Measurements from ENCODE around the gene SDK2.

The SDK2 gene

DNA sequence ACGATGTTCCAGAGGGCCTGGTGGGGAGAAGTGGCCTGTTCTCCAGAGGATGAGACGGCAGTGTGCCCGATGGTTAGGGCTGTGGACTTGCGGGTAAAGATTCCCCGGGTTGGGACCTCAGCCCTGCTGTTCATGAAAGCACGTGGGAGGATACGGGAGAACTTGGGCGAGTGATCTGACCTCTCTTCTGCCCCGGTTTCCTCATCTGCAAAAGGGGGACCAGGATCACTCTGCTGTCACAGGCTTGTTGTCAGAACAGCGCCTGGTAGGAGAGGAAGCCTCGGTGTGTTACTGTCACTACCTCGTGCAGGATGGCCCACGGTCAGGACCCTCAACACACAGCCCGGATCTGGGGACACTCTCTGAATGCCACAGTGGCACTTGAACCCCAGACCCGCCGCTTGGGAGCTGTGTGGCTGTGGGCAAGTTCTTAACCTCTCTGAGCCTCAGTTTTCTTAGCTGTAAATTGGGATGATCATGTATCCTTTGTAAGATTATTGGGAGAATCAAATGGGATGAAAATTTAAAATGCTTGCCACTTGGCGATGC is 246.9 kb downstream of the SDK2 start:
- DNase-seq (ENCODE audit: low read depth in 1 of 2, low spot score in 1 of 2): no peak

DNA sequence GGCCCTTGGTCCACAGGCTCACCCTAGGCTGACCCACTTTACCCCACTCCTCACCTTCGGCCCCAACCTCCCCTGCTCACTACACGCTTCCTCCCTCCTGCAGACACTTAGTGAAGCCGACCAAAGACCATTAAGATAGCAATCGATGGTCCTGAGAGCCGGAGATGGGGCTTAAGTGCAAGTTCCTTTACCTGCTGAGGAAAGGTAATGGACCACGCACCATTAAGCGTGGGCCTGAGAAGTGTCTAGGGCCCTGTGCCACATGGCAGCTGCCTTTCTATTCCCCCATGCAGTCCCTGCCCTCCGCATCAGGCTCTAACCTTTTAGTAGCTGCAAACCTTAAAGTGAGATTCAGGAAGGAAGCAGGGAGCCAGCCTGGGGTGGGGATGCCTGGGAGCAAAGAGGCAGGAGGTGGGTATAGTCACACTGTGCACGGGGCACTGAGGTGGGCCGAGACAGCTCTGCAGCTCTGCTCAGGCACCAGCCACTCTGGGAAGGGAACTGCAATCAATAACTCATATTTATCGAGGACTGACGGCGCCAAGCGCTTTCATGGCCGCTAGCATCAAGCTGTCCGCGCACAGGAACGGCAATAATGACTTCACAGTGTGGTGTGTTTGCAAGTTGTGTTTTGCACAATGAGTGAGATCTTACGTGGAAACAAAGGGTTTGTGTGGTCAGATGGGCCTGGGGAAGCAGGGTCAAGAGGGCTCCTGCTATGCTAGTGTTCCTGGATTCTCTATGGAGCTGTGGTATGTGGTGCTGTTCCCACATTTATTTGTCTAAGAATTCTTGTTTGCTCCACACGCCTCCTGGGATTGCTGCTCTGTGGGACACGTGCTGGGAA is 247.6 kb downstream of the SDK2 start:
- no peak for DNase-seq (ENCODE audit: low read depth in 1 of 2, low spot score in 1 of 2)

DNA sequence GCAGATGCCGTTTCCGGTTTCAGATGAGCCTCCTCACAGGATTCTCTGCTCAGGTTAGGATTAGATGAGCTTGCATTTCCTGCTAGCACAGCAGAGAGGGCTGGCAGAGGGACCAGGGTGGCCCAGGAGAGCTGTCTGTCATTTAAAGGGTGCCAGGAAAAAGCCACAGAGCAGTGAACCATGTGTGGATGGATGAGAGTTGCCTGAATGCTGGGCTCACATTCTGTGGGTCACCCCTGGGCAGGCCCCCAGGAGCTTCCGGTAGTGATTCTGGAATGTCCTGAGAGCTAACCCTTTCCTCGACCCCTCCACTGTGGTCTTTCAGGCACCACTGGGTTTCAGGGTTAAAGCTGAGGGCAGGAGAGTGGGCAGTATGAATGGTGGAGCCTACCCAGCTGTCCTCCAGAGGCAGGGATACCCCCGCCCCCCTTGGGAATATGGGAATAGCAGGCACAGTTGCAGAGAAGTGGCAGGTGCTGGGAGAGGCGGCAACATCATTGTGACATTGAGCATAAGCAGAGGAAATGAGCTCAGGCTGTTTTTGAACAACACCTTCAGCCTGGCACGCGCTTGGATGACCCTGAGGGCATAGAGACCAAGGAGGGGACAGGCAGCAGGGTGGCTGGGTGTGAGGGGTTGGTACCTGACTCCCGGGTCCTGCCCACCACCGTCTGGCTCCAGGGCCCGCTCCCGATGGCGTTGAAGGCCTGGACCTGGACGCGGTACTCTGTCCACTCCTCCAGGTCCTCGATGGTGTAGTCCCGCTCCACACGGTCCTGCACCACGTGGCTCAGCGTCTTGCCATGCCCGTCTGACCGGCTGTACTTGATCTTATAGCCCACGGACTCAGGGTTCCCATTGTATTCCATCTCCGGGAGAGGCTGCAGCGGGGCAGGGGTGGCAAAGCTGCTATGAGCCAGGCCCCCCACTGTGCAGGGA is 249.5 kb downstream of the SDK2 start:
- no peak for DNase-seq (ENCODE audit: low read depth in 1 of 2, low spot score in 1 of 2)

DNA sequence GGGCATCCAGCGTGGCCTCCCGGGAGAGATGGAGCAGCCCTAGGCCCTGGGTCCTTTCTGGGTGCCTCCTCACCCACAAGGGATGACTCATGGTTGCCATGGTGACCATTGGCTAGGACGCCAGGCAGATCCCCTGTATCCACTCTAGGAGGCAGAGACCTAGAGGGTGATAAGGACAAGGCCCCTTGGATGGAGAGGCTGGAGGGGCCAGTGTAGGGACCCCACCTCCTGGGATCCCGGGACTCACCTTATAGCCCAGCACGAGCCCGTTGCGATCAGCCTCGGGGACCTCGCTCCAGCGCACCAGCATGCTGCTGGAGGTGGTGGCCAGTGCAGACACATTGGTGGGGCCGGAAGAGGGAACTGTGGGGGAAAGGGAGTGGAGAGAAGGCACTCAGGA is 250.3 kb downstream of the SDK2 start:
- DNase-seq (ENCODE audit: low read depth in 1 of 2, low spot score in 1 of 2): no peak

DNA sequence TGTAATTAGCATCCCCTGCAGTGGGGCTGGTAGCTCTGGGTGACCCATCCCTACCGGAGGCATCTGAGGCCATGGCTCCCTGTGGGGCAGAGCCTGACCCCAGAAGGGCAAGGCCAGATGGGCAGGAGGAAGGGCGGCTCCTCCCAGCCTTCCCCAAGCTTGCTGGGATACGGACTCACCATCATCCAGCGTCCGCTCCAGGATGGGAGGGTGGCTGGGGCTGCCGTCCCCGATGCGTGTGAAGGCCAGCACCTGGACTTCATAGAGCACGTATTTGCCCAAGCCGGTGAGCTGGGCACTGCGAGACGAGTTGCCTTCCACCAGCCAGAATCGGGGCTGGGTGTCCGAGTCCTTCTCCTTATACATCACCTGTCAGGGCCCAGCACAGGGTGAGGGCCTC is 250.9 kb downstream of the SDK2 start:
- no peak for DNase-seq (ENCODE audit: low read depth in 1 of 2, low spot score in 1 of 2)

DNA sequence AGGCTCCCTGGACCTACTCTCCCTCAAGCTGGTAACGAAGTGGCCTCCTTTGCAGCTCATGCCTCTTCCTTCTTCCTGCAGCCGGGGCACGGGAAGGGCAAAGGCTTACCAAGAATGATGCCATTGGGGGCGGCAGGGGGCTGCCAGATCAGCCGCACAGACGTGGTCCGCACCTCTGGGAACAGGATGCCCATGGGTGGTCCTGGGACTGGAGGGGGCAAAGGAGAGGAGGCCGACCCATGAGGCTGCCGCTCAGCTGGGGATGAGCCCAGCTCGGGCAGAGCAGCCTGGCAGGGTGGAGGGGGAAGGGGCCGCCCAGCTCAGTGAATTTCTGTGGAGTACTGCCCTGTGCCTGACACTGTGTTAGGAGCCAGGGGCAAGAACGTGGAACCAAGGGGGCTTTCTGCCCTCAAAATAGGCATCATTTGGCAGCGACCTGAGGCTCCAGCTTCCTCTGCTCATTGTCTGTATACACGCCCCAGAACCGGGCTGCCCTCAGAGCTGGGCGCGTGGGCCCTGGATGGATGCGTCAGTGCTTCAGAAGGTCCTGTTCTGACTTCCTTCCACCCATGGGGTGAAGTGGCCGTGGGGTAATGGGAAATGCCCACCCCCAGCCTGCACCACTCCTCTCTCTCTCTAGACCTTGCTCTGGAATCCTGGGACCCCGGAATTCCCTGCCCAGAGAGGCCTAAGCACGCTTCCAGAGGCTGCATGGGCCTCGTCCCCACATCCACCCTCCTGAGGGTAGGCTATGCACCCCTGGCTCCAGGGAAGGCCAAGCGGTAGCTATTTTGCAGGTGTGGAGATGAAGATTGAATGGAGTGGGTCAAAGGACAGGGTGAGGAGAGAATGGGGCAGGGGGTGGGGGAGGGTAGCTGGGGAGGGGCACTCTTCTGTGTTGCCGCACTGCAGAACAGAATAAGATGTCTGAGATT is 252.6 kb downstream of the SDK2 start:
- no peak for DNase-seq (ENCODE audit: low read depth in 1 of 2, low spot score in 1 of 2)

DNA sequence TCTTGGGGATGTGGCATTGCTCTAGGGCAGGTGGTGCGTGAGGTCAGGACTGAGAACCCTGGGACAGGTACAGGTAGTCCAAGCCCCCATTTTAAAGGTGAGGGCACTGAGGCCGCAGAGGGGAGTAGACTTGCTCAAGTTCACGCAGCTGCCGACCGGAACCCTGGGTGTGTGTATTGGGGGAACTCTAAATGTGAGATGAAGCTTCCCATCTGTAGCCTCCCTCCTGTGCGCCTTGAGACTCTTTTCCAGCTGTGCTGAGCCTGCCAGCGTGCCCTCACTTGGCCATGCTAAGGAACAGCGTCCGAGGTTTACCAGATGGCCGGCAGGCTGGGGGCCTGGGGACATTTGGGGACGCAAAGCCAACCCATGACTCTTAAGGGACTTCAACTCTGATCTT is 253.4 kb downstream of the SDK2 start:
- DNase-seq (ENCODE audit: low read depth in 1 of 2, low spot score in 1 of 2): no peak

DNA sequence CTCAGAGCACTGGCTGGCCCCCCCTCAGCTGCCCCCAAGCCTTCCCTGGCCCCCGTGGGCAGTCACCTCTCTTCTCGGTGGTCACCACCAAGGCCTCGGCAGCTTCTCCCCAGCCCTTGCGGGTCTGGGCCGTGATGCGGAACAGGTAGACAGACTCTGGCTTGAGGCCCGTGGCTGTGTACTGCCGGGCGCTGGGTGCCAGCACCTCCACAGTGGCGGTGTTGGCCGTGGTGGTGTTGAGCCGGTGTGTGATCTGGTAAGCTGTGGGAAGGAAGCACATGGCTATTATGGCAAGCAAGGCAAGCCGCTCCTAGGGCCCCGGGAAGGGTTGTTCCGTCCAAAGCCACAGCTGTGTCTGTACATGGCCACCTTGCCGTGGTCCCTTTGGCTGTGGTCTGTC is 254.0 kb downstream of the SDK2 start:
- DNase-seq (ENCODE audit: low read depth in 1 of 2, low spot score in 1 of 2): no peak

DNA sequence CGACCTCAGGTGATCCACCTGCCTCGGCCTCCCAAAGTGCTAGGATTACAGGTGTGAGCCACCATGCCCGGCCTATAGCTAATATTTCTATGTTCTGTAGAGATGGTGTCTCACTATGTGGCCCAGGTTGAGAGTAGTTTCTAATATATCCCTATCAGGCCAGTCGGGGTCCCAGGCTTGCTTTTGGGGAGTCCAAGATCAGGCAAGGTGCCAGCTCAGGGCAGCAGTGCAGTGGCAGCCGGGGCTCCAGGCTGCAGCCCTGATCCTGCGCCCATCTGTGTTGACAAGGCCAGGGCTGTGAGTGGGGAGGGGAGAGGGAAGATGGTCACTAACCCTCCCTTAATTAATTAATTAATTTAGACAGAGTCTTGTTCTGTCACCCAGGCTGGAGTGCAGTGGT is 254.8 kb downstream of the SDK2 start:
- no peak for DNase-seq (ENCODE audit: low read depth in 1 of 2, low spot score in 1 of 2)

DNA sequence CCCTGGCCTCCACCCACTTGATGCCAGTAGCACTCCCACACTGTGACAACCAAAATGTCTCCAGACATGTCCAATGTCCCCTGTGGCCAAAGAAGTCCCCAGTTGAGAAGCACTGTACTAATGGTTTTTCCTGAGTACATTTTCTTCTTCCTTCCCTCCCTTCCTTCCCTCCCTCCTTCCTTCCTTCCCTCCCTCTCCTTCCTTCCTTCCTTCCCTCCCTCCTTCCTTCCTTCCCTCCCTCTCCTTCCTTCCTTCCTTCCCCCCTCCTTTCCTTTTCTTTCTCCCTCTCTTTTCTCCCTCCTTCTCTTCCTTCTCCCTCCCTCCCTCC is 255.7 kb downstream of the SDK2 start:
- no peak for DNase-seq (ENCODE audit: low read depth in 1 of 2, low spot score in 1 of 2)

DNA sequence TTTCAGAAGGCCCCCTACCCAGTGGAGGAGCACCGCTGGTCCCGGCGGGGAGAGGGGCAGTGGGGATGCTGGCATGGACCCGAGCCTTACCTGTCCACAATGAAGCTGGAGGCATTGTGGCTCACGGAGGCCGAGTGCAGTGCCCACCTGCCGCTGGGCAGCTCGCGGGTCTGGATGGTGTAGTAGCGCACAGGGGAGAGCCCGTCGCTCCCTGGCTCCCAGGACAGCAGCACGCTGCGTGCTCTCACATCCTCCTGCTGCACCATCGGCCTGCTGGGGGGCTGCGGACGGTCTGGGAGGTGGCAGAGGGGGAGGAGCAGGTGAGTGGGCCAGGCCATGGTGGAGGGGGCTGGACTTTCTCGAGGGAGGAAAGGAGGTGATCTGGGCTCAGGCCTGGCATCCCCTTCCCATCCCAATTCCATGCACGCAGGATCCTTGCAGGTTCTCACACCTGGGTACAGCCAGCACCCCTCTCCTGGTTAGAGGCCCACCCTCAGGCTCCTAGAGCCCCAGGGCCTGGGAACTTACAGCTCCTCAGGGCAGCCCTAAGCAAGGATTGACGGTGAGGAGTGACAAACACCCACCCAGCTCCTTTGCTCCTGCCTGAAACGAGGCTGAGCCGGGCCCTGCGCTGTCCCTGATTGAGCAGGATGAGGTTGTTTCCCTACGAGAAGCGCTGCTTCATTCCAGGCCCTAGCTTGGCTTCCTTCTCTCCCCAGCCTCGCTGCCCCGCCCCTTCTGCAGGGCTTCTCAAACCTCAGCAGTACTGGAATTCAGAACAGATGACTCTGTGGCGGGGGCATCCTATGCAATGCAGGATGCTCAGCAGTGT is 256.3 kb downstream of the SDK2 start:
- no peak for DNase-seq (ENCODE audit: low read depth in 1 of 2, low spot score in 1 of 2)

DNA sequence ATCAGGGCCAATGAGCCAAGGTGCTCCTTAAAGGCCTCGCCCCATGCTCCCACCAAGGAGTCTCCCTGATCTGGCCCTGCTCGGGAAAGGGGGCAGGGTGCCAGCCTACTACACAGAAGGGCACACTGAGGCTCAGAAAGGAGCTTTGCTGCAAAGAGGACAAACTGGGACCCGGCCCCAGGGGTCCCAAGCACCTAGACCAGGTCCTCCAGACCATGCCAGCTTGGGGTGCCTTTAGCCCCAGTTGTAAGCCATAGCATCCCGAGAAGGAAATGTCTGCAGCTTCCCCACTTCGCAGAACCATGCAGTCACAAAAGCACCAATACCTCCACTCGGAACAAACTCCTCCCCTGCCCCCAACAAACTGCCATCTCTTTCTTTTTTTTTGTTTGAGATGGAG is 257.7 kb downstream of the SDK2 start:
- DNase-seq (ENCODE audit: low read depth in 1 of 2, low spot score in 1 of 2): no peak

DNA sequence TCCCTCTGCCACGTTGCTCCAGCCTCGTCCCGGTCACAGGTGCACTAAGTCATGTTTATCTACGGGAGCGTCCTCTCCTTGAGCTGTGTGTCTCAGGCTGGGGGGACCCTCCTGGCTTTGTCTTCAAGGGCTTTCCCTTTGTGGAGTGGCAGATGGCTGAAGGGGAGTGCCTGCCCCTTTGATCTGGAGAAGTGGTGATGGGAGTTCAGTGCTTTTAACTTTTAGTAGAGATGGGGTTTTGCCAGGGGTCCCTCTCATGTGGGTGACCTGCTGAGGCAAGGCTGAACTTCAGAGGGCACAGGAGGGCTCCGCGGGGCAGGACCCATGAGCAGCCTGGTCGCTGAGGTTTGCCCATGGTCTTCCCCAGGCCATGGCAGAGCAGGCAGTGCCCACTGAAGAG is 259.3 kb downstream of the SDK2 start:
- no peak for DNase-seq (ENCODE audit: low read depth in 1 of 2, low spot score in 1 of 2)

DNA sequence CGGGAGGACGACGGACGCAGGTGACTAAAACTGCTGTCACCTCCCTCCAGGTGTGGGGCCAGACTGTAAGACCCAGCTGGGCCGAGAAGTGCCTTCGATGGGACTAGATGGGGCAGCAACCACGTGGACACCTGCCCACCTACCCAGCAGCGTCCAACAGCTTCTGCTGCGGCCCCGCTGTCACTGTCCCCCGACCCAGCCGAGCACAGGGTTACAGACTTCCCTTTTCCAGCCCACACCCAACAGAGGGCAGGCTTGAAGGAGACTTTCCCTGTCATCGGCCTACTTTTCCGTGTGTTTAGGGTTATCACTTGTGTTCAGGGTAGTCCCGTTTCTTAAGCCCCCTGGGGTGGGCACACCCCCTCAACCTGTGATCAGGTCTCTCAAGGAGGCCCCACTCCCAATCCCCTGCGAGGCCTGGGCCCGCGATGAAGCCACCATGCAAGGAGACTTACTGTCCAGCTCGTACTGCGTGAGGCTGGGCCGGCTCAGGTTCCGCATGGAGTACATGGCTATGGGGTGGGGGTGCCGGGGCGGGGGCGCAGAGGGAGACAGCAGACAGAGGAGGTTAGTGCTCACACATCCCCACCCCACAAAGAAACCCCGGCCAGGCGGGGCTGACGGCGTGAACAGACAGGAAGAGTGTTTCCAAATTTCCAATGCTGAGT is 263.7 kb downstream of the SDK2 start:
- no peak for DNase-seq (ENCODE audit: low read depth in 1 of 2, low spot score in 1 of 2)

DNA sequence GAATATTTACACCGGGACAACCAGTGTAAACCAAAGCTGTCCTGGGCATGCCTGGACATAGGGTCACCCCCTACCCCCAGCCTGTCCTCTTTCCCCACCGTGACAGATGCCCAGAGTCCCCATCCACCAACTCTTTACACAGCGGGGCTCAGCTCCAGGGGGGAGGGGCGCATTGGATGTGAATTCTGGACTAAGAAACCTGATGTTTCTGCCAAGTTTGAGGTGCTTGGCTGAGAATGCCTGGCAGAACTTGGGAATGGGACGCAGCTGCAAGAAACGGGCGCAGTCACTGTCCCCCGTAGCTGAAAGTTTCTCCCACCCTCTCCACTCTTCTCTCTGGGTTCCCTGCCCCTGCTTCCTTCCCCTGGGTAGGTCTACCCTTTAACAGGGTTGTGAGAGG is 264.4 kb downstream of the SDK2 start:
- no peak for DNase-seq (ENCODE audit: low read depth in 1 of 2, low spot score in 1 of 2)

DNA sequence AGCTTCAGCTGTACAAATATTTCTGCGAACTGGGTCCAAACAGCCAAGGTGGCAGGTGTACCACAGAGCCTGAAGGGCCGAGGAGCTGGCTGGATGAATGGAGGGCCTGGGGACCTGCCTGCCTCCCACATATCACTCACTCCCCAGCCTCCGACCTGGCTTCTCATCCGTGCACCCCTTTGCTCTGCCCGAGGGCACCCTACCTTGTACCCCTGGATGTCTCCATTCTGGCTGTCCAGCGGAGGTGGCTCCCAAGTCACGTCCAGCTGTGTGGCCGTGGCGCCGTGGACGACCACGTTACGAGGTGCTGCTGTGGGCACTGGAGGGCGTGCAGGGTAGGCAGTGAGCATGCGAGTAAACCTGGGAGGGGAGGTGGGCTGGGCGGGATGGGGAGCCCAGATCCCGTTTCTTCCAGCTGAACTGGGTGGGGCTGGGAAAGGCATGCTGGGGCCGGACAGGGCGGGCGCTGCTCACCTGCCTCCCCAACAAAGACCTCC is 265.2 kb downstream of the SDK2 start:
- no peak for DNase-seq (ENCODE audit: low read depth in 1 of 2, low spot score in 1 of 2)

DNA sequence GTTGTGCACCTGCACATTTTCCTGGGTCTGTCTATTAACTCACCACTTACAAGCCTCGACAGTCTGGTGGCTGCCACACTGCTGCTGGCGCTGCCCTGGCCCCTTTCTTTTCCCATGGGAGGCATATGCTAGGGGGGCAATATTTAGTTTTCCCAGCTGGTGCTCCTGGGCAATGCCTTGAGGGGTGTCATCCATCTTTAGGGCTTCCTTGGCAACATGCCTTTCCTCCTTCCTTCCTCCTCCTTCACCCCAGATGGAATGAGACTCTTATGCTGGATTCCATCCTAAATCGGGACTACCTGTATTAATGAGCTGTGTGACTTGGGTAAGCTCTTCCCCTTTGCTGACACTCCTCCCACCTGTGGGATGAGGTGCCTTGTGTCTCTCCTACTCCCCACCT is 267.6 kb downstream of the SDK2 start:
- no peak for DNase-seq (ENCODE audit: low read depth in 1 of 2, low spot score in 1 of 2)

DNA sequence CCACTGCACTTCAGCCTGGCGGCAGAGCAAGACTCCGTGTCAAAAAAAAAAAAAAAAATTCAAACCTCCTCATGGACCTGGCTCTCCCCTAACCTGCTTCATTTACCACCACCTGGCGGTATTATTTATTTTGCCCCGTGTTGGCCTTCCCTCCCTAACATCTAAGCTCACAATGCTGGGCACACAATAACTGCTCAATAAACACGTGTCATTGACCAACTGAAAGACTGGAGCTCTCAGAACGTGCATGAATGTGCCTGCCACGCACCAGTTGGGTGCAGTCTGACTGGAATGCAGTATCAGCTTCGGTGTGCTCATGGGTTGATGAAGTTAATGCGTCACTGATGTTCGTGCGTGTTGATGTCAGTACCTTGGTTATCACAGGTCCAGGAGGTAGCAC is 268.1 kb downstream of the SDK2 start:
- no peak for DNase-seq (ENCODE audit: low read depth in 1 of 2, low spot score in 1 of 2)

DNA sequence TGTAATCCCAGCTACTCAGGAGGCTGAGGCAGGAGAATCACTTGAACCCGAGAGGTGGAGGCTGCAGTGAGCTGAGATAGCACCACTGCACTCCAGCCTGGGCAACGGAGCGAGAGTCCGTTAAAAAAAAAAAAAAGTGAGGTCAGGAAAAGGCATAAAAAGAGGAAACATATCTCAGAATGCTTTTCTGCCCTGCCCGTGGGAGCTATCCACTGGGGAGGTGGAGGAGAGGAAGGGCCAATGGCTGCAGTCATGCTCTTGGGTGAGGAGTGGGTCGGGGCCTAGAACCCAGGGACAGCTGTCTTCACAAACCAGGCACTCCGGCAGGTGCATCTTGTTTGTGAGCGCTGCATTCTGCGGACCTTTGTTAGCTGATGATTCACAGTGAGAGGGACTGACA is 272.4 kb downstream of the SDK2 start:
- DNase-seq (ENCODE audit: low read depth in 1 of 2, low spot score in 1 of 2): no peak

All from activated T-helper 1 cell treated with anti-CD3 and anti-CD28 coated beads, Interleukin-2, amount 50 U/mL, for 16 hours (primary cell).